Bronchial epithelial cell (primary cell): Measurements from ENCODE around the gene MYRF. TPM values are rescaled to one million over a fixed set of nuclear protein-coding genes. Genes with fewer than 3 reads are reported as not detected.

Experiments used
- DNase-seq: peaks from one replicate; pipeline ENCODE4 v3.0.0-alpha.2; 2010; ENCODE audit warnings: low read depth
- FAIRE-seq: peaks from 2 replicates; lab custom pipeline; 2011; peaks lifted over from hg19 to GRCh38; lab: Jason Lieb, UNC
- H3K27me3 ChIP-seq: 2 replicates; pipeline ENCODE4 v1.5.1; 2011; ENCODE audit warnings: low read length; ENCODE audit not compliant: control insufficient read depth, insufficient read depth
- H3K36me3 ChIP-seq: 2 replicates; pipeline ENCODE4 v1.5.1; 2011; ENCODE audit warnings: low read length; ENCODE audit not compliant: control insufficient read depth, insufficient read depth
- H3K4me3 ChIP-seq: 2 replicates; pipeline ENCODE4 v1.5.1; 2011; ENCODE audit warnings: mild to moderate bottlenecking, low read depth, low read length, control low read depth
- CTCF ChIP-seq: IDR thresholded peaks from 2 replicates; pipeline ENCODE4 v1.5.1; 2011; ENCODE audit warnings: mild to moderate bottlenecking, moderate library complexity, low read length, control low read depth, inconsistent platforms; ENCODE audit not compliant: insufficient read depth, severe bottlenecking
- total RNA-seq: library from RNA; depleted of rRNA; stranded (reverse); fragments of >200 nt; gene quantifications from 2 replicates; pipeline ENCODE4 v1.2.1, GENCODE V29; 2014

The MYRF gene
- total RNA-seq, 1 donor from 2014 or later: under 0.01 TPM

- FAIRE-seq: no peak
These were observed 16.9 kb downstream of the MYRF start for GRCh38 chr11:61769169-61769920.

GRCh38 chr11:61769946-61770683, 17.7 kb downstream of the MYRF start:
- no peak for TF ChIP-seq CTCF
- Histone ChIP-seq H3K4me3 (no peak overlapping the region), H3K27me3 (no peaks in the 10 kb centered on the region), H3K36me3 (no peaks in the 10 kb centered on the region)
- no peak for DNase-seq
- no peak for FAIRE-seq

More at GRCh38 chr11:61769169-61769920, 16.9 kb downstream of the MYRF start:
- H3K36me3 ChIP-seq: no peaks in the 10 kb centered on the region
- H3K4me3 ChIP-seq: no peak overlapping the region
- H3K27me3 ChIP-seq: no peaks in the 10 kb centered on the region
- TF ChIP-seq CTCF: no peak
- DNase-seq: no peak

- no peaks in the 10 kb centered on the region for H3K36me3 ChIP-seq
- DNase-seq (no peak), FAIRE-seq (no peak)
- no peaks in the 10 kb centered on the region for H3K27me3 ChIP-seq
- H3K4me3 ChIP-seq: no peak overlapping the region
- no peak for TF ChIP-seq CTCF
These were observed 18.9 kb downstream of the MYRF start for GRCh38 chr11:61771195-61771894.

- H3K27me3 ChIP-seq: no peaks in the 10 kb centered on the region
- H3K4me3 ChIP-seq: no peak overlapping the region
- no peak for DNase-seq
- no peak for FAIRE-seq
- TF ChIP-seq CTCF: no peak
- H3K36me3 ChIP-seq: no peaks in the 10 kb centered on the region
These were observed 19.6 kb downstream of the MYRF start for GRCh38 chr11:61771985-61772455.

GRCh38 chr11:61773356-61773755, 20.9 kb downstream of the MYRF start:
- DNase-seq: no peak
- TF ChIP-seq CTCF: no peak
- Histone ChIP-seq H3K36me3 (no peaks in the 10 kb centered on the region), H3K4me3 (no peak overlapping the region), H3K27me3 (no peaks in the 10 kb centered on the region)
- no peak for FAIRE-seq
